ENCODE results near the gene HSPBP1.

The HSPBP1 gene

DNA sequence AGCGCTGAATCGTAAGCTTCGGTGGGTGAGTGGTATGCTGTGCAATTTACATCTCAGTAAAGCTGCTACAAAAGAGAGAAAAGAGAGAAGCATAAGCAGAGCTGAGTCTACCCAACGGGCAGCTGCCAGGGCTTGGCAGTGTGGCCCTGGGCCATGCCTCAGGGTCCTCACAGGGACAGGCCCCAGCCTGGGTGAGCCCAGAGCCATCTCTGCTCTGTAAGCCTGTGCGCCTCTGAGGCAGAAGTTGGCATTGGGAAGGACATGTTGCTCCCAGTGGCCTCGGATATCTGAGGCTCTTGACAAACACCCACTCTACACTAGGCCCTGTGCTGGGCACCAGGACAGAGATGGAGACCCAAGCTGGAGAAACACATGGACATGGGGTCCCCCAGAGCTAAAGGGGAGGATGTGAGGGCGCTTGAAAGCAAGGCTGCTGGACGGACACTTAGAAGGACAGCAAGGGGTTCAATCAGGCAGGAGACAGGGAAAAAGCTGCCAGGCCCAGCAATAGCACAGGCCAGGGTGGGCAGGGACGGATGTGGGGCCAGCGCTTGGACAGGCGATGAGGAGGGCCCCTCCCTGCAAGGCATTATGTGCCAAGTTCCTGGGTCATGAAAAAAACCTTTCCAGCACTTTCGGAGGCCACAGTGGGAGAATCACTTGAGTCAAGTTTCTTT is 35.8 kb downstream of the HSPBP1 start:
- Histone ChIP-seq H3K4me1 (ENCODE audit: control insufficient read depth, insufficient read depth, low read length, poor library complexity, severe bottlenecking) (peaks cover 7% of the 10 kb centered on the region), H3K27ac (ENCODE audit: low read depth, low read length, severe bottlenecking) (no peak overlapping the region), H3K36me3 (ENCODE audit: control insufficient read depth, insufficient read depth, low read length) (peaks cover 77% of the 10 kb centered on the region), H3K9me3 (ENCODE audit: control insufficient read depth, low read length) (no peaks in the 10 kb centered on the region), H3K4me3 (ENCODE audit: extremely low read depth, insufficient read depth, low read length, poor library complexity, severe bottlenecking) (no peak overlapping the region)
- WGBS, 2 experiments (ENCODE audit: insufficient coverage in 2 of 2): 98% methylated on average over 9 to 11 of the region's 12 CpGs

DNA sequence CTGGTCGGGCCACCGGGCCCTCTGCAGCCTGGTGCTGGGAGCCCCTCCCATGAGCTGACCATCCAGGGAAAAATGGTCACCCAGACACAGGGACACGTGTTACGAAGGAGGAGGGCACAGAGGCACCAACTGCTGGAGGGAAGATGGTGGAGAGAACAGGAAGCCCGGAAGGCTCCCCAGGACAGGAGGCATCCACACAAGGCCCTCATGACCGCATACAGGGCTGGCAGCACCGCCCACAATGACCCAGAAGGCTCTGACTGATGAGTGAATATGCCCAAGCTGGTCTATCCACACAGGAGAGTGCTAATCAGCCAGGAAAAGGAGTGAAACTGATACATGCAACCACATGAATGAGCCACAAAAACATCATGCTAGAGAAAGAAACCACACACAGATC is 37.4 kb downstream of the HSPBP1 start:
- Histone ChIP-seq H3K9me3 (ENCODE audit: control insufficient read depth, low read length) (no peaks in the 10 kb centered on the region), H3K4me1 (ENCODE audit: control insufficient read depth, insufficient read depth, low read length, poor library complexity, severe bottlenecking) (no peaks in the 10 kb centered on the region), H3K4me3 (ENCODE audit: extremely low read depth, insufficient read depth, low read length, poor library complexity, severe bottlenecking) (no peak overlapping the region), H3K27ac (ENCODE audit: low read depth, low read length, severe bottlenecking) (no peak overlapping the region), H3K36me3 (ENCODE audit: control insufficient read depth, insufficient read depth, low read length) (peaks cover 93% of the 10 kb centered on the region)
- 90 to 92% methylated on average over 6 to 7 of the region's 7 CpGs for whole genome bisulfite sequencing, 2 experiments (ENCODE audit: insufficient coverage in 2 of 2)

DNA sequence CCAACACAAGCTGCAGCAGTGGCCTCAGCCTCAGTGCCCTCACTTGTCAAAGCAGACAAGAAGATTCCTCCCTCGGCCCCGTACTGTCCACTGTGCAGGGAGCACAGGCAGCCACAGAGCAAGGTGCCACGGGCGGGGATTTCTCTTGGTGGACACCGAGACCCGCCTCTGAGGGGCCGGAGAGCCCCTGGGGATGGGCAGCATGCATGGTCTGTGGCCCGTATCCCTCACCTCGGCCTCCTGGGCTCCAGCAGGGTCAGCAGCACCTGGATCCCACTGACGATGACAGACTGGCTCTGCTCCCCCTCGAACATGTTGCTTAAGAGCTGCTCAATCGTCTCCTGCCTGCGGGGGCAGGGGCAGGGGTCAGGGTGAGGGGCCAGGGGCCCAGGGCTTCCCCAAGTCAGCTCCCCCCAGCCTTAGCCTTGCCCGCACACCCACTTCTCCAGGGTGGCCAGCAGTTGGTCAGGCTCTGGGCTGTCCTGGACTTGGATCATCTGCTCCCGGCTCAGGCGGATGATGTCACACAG is 37.9 kb downstream of the HSPBP1 start:
- H3K9me3 ChIP-seq (ENCODE audit: control insufficient read depth, low read length): no peaks in the 10 kb centered on the region
- 93 to 99% methylated on average over 10 to 16 of the region's 16 CpGs for WGBS, 2 experiments (ENCODE audit: insufficient coverage in 2 of 2)
- H3K4me3 ChIP-seq (ENCODE audit: extremely low read depth, insufficient read depth, low read length, poor library complexity, severe bottlenecking): no peak overlapping the region
- no peak overlapping the region for H3K27ac ChIP-seq (ENCODE audit: low read depth, low read length, severe bottlenecking)
- H3K4me1 ChIP-seq (ENCODE audit: control insufficient read depth, insufficient read depth, low read length, poor library complexity, severe bottlenecking): no peaks in the 10 kb centered on the region
- peaks cover 94% of the 10 kb centered on the region for H3K36me3 ChIP-seq (ENCODE audit: control insufficient read depth, insufficient read depth, low read length)

DNA sequence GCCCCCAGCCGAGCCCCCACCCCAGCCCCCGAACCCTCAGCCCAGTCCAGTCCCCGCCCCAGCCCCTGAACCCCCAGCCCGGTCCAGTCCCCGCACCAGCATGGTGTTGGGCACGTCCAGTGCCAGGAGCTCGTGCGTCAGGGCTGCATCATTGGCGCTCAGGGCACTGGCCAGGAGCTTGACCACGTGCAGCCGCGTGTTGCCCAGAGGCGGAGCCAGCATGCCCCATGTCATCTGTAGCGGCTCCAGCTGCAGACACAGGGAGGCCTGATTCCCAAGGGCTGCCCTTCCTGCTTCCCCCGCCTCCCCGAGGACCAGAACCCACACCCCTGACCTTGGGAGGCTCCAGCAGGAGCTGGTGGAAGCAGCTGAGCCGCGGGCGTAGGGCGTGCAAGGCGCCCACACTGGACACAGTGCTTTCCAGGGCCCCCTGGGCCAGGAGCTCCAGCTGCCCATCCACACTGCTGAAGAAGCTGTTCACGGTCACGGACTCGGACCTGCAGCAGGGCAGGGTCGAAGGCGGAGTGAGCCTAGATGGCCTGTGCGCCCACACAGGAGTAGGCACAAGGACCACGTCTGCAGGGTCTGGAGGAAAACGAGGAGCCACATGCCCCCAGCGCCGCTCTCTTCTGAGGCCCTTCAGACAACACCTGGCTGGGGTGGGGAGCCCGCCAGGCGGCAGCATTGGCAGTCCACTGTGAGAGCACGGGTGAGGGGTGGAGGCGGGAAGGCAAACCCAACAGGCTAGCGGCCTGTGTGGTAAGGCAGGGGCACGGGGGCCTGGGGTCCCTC is 38.6 kb downstream of the HSPBP1 start:
- Histone ChIP-seq H3K4me3 (ENCODE audit: extremely low read depth, insufficient read depth, low read length, poor library complexity, severe bottlenecking) (no peak overlapping the region), H3K4me1 (ENCODE audit: control insufficient read depth, insufficient read depth, low read length, poor library complexity, severe bottlenecking) (no peaks in the 10 kb centered on the region), H3K9me3 (ENCODE audit: control insufficient read depth, low read length) (no peaks in the 10 kb centered on the region), H3K36me3 (ENCODE audit: control insufficient read depth, insufficient read depth, low read length) (peaks cover 94% of the 10 kb centered on the region), H3K27ac (ENCODE audit: low read depth, low read length, severe bottlenecking) (no peak overlapping the region)
- WGBS, 2 experiments (ENCODE audit: insufficient coverage in 2 of 2): 97 to 98% methylated on average over 26 to 33 of the region's 37 CpGs

DNA sequence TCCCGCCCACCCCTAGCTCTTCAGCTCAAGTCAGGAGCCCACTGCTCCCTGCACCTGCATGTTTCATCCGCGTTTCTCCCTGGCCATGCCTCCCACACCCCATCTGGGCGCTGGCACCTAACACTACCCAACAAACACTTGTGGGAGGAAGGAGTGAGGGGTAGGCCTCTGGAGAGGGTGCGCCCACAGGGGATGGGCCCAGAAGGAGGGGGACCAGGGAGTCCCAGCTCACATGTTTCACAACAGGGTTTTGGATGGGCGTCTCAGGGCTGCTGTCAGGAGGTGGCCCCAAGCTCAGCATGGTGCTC is 39.2 kb downstream of the HSPBP1 start:
- Histone ChIP-seq H3K27ac (ENCODE audit: low read depth, low read length, severe bottlenecking) (no peak overlapping the region), H3K4me3 (ENCODE audit: extremely low read depth, insufficient read depth, low read length, poor library complexity, severe bottlenecking) (no peak overlapping the region), H3K9me3 (ENCODE audit: control insufficient read depth, low read length) (no peaks in the 10 kb centered on the region), H3K4me1 (ENCODE audit: control insufficient read depth, insufficient read depth, low read length, poor library complexity, severe bottlenecking) (no peaks in the 10 kb centered on the region), H3K36me3 (ENCODE audit: control insufficient read depth, insufficient read depth, low read length) (peaks cover 94% of the 10 kb centered on the region)
- WGBS, 2 experiments (ENCODE audit: insufficient coverage in 2 of 2): 97 to 100% methylated on average over 2 to 3 of the region's 6 CpGs

DNA sequence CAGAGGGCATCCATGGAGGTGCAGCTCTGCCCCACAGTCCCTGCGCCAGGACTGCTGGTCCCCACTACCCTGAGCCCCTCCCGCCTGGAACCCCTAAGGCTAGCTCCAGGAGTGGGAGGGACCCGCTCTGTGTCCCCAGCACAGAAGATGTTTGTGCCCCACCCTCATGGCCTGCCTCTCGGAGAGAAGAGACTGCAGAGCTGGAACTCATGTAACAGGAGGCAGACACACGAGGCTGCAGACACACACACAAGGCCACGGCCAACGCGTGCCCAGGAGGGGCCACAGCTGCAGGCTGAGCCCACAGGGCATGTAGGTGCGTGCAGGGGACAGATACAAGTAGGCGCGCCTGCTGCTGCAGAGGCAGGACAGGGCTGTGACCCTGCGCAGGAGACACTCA is 40.9 kb downstream of the HSPBP1 start:
- Histone ChIP-seq H3K4me1 (ENCODE audit: control insufficient read depth, insufficient read depth, low read length, poor library complexity, severe bottlenecking) (no peaks in the 10 kb centered on the region), H3K27ac (ENCODE audit: low read depth, low read length, severe bottlenecking) (no peak overlapping the region), H3K4me3 (ENCODE audit: extremely low read depth, insufficient read depth, low read length, poor library complexity, severe bottlenecking) (no peak overlapping the region), H3K9me3 (ENCODE audit: control insufficient read depth, low read length) (no peaks in the 10 kb centered on the region), H3K36me3 (ENCODE audit: control insufficient read depth, insufficient read depth, low read length) (peaks cover 91% of the 10 kb centered on the region)
- WGBS, 2 experiments (ENCODE audit: insufficient coverage in 2 of 2): 96 to 98% methylated on average over 11 to 12 of the region's 12 CpGs

DNA sequence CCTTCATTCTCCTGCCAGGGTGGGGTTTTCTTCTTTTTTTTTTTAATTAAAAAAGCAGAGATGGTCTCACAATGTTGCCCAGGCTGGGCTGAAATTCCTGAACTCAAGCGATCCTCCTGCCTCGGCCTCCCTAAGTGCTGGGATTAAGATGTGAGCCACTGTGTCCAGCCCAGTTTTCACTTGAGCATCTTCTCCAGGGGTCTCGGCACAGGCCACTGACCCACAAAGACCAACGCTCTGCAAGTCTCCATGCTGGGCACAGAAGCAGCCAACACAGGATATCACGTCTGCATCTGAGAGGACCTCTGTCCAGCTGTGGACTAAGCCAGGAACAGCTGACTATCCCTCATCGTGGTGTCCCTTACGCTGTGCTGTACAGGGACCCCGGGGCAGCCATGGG is 41.9 kb downstream of the HSPBP1 start:
- H3K27ac ChIP-seq (ENCODE audit: low read depth, low read length, severe bottlenecking): no peak overlapping the region
- peaks cover 92% of the 10 kb centered on the region for H3K36me3 ChIP-seq (ENCODE audit: control insufficient read depth, insufficient read depth, low read length)
- 96 to 99% methylated on average over 8 of the region's 8 CpGs for WGBS, 2 experiments (ENCODE audit: insufficient coverage in 2 of 2)
- no peaks in the 10 kb centered on the region for H3K9me3 ChIP-seq (ENCODE audit: control insufficient read depth, low read length)
- H3K4me3 ChIP-seq (ENCODE audit: extremely low read depth, insufficient read depth, low read length, poor library complexity, severe bottlenecking): no peak overlapping the region
- no peaks in the 10 kb centered on the region for H3K4me1 ChIP-seq (ENCODE audit: control insufficient read depth, insufficient read depth, low read length, poor library complexity, severe bottlenecking)

DNA sequence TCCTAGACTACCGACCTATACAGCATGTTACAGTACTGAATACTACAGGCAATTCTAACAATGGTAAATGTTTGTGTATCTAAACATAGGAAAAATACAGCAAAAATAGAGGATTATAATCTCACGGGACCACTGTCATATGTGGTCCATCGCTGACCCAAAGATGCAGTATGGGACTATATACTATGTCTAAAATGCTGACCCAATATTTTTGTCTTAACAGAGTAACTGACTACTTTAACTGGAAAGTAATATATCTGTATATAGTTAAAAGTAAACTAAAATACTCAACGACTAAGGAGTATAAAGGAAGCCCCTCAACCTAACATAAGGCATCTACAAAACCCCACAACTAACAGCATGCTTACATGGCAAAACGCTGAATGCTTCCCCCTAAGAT is 46.9 kb downstream of the HSPBP1 start:
- no peaks in the 10 kb centered on the region for H3K4me1 ChIP-seq (ENCODE audit: control insufficient read depth, insufficient read depth, low read length, poor library complexity, severe bottlenecking)
- no peaks in the 10 kb centered on the region for H3K9me3 ChIP-seq (ENCODE audit: control insufficient read depth, low read length)
- peaks cover 84% of the 10 kb centered on the region for H3K36me3 ChIP-seq (ENCODE audit: control insufficient read depth, insufficient read depth, low read length)
- no peak overlapping the region for H3K4me3 ChIP-seq (ENCODE audit: extremely low read depth, insufficient read depth, low read length, poor library complexity, severe bottlenecking)
- no peak overlapping the region for H3K27ac ChIP-seq (ENCODE audit: low read depth, low read length, severe bottlenecking)
- 80% methylated on average over 2 of the region's 5 CpGs; no CpG with 5 or more reads in 1 of the 2 experiments for WGBS, 2 experiments (ENCODE audit: insufficient coverage in 2 of 2)

DNA sequence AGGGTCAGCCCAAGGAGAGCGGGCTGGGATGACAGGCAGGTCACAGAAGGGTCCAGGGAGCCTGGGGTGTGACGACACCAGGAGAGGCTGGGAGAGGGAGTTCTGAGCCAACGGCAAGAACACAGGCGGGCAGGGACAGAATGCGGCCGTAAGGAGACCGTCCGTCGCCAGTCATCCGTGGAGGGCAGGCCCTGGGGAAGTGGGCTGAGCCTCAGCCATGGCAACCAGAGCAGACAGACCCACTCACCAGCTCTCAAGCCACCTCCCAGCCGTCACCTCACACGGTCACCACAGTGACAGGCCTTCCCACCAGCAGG is 47.7 kb downstream of the HSPBP1 start:
- Histone ChIP-seq H3K27ac (ENCODE audit: low read depth, low read length, severe bottlenecking) (no peak overlapping the region), H3K36me3 (ENCODE audit: control insufficient read depth, insufficient read depth, low read length) (peaks cover 78% of the 10 kb centered on the region), H3K4me3 (ENCODE audit: extremely low read depth, insufficient read depth, low read length, poor library complexity, severe bottlenecking) (no peak overlapping the region), H3K4me1 (ENCODE audit: control insufficient read depth, insufficient read depth, low read length, poor library complexity, severe bottlenecking) (no peaks in the 10 kb centered on the region), H3K9me3 (ENCODE audit: control insufficient read depth, low read length) (no peaks in the 10 kb centered on the region)
- 93 to 95% methylated on average over 4 to 12 of the region's 12 CpGs for WGBS, 2 experiments (ENCODE audit: insufficient coverage in 2 of 2)

DNA sequence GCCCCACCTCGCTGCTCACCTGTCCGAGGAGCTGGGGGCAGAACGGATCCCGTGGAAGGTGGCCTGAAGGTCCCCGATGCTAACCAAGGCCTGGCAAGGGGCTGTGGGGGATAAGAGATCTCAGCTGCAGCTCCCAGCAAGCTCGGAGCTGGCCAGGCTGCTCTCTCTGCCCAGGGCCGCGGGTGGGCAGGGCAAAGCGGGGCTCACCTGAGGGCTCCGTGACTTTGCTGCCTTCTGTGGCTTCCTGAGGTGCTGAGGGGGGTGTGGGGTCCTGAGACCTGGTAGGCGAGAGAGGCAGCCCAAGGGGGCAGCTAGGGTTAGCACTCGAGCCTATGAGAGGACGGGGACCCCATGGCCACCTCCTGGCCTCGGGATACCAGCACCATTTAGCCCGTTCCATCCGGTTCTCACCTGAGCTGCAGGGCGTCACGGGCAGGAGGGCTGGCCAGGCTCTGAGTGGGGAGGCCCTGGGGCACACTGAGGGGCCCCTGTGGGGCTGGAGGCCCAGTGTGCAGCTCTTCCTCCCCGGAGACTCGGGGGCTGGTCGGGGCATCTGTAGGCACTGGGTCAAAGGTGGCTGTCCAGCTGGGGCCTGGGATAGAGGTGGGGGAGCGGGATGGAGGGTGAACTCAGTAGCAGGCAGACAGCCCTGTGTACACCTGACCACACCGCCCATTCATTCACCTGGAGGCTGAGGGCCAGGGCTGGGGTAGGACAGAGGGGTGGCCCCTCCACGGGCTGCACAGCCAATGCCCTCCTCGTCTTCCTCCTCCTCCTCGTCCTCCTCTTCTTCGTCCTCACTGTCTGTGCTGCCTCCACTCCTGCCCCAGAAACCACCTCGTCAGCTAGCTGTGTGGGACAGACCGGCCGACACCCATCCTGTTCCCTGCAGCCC is 48.3 kb downstream of the HSPBP1 start:
- Histone ChIP-seq H3K36me3 (ENCODE audit: control insufficient read depth, insufficient read depth, low read length) (peaks cover 78% of the 10 kb centered on the region), H3K9me3 (ENCODE audit: control insufficient read depth, low read length) (no peaks in the 10 kb centered on the region), H3K27ac (ENCODE audit: low read depth, low read length, severe bottlenecking) (no peak overlapping the region), H3K4me1 (ENCODE audit: control insufficient read depth, insufficient read depth, low read length, poor library complexity, severe bottlenecking) (no peaks in the 10 kb centered on the region), H3K4me3 (ENCODE audit: extremely low read depth, insufficient read depth, low read length, poor library complexity, severe bottlenecking) (no peak overlapping the region)
- 94 to 96% methylated on average over 26 to 28 of the region's 30 CpGs for WGBS, 2 experiments (ENCODE audit: insufficient coverage in 2 of 2)

All from mesodermal cell (in vitro differentiated cells).